ENCODE data around the gene ERCC6L.

DNA sequence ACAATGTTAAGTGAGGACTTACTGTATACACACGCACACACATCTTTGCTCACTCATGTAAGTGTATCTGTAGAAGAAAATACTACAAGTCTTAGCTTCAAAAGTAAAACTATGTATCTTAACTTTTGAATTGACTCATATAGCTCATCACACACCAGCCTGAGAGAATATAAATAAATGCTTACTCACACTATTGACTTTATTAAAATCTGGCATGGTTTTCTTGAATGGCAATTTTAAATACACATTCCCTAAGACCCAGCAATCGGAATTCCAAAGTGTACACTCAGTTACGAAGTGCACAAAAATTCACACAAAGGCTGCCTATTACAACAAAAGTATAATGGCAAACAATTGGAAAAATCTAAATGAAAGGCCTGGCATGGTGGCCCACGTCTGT, 2.0 kb downstream of the ERCC6L start:
- TF ChIP-seq POLR2A (IDR thresholded peaks at IDR 0.05), result no peak
- TF ChIP-seq, protein P1, sequence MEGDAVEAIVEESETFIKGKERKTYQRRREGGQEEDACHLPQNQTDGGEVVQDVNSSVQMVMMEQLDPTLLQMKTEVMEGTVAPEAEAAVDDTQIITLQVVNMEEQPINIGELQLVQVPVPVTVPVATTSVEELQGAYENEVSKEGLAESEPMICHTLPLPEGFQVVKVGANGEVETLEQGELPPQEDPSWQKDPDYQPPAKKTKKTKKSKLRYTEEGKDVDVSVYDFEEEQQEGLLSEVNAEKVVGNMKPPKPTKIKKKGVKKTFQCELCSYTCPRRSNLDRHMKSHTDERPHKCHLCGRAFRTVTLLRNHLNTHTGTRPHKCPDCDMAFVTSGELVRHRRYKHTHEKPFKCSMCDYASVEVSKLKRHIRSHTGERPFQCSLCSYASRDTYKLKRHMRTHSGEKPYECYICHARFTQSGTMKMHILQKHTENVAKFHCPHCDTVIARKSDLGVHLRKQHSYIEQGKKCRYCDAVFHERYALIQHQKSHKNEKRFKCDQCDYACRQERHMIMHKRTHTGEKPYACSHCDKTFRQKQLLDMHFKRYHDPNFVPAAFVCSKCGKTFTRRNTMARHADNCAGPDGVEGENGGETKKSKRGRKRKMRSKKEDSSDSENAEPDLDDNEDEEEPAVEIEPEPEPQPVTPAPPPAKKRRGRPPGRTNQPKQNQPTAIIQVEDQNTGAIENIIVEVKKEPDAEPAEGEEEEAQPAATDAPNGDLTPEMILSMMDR (IDR thresholded peaks at IDR 0.05), result no peak
- no peak for TF ChIP-seq POLR2AphosphoS5 (IDR thresholded peaks at IDR 0.05)
